NCI-H146 treated with DMSO at 0.1 percent for 48 hours (cell line): ENCODE data around the gene LHFPL2.
A peak's percentile ranks its signal among the peaks of the same experiment; 100 is the strongest.
"Not testable (repeated sequence)": the region's sequence is repeated elsewhere in the genome, so short reads cannot be mapped to it uniquely, and the experiment has no call there.

Source experiments
- DNase-seq: peaks from one replicate; lab custom pipeline; 2025; ENCODE audit not compliant: unreplicated experiment; lab: John Stamatoyannopoulos, UW

The LHFPL2 gene

DNA sequence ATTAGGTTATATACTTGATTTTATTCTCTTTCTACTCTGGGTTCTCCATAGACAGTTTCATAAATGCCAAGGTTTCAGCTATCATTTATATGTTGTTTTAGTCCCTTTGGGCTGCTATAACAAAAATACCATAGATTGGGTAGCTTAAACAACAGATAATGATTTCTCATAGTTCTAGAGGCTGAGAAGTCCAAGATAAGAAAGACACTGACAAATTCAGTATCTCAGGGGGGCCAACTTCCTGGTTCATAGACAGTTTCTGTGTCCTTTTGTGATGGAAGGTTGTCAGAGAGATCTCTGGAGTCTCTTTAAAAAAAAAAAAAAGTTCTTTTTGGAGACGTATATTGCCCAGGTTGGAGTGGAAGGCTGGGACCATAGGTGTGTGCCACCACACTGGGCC, 174.8 kb downstream of the LHFPL2 start:
- DNase-seq = no peak

DNA sequence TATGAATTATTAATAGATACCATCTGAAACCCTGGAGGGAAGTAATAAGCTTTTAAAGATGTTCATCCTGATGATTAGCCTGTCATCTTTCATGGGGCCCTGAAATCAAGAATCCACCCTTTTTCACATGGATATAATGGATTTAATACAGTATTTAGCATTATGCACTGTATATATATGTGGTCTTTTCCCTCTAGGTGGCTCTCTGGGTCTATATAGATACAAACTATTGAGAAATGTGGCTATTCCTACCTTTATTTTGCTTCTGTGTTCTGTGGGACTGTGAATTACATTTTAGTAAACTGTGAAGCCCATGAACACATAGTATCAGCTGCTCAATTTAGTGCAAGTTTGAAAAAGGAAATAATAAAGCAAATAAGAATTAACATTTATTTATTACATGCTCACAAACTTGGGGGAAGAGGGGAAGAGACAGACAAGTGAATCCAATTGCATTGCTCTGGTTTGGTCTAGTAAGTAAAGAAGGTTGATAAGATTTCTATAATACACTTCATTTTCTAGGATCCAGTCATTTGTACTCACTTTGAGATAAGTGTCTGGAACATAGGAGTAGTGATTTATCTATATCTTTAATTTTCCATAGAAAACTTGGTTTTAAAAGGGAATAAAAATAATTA, 176.0 kb downstream of the LHFPL2 start:
- peak; percentile 6 for DNase-seq

DNA sequence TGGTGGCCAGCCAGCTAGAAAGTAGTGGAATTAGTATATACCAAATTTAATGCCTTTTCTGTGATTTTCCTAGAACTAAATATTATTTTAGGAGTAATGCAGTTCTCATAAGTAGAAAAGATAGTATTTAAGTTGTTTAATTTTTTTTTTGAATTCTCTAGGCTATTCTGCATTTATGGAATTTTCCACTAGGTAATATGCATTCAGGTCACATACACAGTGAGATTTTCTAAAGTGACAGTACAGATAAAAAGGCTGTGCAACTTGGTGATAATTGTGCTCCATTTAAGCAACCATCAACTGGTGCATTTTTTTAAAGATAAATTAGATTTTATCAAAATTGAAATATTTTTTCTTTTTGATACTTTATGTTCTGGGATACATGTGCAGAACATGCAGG, 176.7 kb downstream of the LHFPL2 start:
- DNase-seq = no peak

- peak; percentile 3 for DNase-seq
Measured at GRCh38 chr5:78467752-78468357, 180.7 kb downstream of the LHFPL2 start.

GRCh38 chr5:78467140-78467539, 181.4 kb downstream of the LHFPL2 start:
- no peak for DNase-seq

DNA sequence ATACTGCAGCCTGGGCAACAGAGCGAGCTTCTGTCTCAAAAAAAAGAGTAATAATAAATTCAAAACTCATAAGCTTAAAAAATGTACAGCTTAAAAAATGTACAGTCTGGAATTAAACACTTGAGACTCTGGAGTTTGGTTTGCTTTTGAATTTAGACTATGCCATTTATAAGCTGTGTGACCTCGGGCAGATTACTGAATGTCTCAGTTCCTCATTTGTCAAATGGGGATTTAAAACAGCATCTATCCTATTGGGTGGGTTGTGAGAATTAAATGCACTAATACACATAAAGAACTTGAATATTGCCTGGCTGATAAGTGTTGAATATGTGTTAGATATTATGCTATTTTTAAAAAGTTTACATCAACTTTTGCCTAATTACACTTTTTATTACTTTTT, 189.7 kb downstream of the LHFPL2 start:
- DNase-seq = no peak

DNA sequence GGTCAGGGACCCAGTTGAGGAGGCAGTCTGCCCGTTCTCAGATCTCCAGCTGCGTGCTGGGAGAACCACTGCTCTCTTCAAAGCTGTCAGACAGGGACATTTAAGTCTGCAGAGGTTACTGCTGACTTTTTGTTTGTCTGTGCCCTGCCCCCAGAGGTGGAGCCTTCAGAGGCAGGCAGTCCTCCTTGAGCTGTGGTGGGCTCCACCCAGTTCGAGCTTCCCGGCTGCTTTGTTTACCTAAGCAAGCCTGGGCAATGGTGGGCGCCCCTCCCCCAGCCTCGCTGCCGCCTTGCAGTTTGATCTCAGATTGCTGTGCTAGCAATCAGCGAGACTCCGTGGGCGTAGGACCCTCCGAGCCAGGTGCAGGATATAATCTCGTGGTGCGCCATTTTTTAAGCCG, 191.1 kb downstream of the LHFPL2 start:
- DNase-seq = not testable (repeated sequence)

DNA sequence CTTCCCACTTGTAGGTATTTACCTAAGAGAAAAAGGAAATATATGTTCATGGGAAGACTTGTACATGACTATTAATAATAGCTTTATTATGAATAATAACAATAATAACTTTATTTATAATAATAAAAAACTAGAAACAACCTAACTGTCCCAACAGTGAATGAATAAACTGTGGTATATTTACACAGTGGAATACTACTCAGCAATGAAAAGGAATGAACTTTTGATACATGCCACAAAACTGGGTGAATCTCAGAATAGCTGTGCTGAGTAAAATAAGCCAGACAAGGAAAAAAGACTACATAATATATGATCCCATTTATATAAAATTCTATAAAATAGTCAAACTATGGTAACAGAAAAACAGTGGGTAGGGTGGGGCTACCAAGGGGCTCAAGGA, 199.5 kb downstream of the LHFPL2 start:
- DNase-seq = no peak

DNA sequence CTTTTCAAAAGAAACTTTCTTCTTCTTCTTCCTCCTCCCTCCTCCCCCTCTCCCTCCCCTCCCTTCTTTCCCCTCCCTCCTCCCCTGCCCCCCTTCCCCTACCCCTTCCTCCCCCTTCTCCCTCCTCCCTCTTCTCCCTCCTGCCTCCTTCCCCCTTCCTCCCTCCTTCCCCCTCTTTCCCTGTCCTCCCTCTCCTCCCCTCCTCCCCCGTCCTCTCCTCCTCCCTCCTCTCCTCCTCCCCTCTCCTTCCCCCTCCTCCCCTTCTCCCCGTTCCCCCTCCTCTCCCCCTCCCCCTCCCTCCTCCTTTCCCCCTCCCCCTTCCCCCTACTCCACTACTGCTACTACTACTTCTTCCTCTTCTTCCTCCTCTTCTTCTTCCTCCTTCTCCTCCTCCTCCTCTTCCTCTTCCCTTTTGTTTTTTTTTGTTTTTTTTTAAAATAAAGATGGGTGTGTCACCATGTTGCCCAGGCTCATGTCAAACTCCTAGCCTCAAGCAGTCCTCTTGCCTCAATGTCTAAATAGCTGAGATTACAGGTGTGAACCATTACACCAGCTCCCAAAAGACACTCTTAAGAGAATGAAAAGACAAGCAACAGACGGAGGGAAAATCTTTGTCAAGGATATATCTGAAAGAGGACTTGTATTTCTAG, 200.7 kb downstream of the LHFPL2 start:
- DNase-seq = no peak
